Measurements from ENCODE around the gene TREML4.
"Not testable (repeated sequence)": the region's sequence is repeated elsewhere in the genome, so short reads cannot be mapped to it uniquely, and the experiment has no call there.

Gene TREML4

DNA sequence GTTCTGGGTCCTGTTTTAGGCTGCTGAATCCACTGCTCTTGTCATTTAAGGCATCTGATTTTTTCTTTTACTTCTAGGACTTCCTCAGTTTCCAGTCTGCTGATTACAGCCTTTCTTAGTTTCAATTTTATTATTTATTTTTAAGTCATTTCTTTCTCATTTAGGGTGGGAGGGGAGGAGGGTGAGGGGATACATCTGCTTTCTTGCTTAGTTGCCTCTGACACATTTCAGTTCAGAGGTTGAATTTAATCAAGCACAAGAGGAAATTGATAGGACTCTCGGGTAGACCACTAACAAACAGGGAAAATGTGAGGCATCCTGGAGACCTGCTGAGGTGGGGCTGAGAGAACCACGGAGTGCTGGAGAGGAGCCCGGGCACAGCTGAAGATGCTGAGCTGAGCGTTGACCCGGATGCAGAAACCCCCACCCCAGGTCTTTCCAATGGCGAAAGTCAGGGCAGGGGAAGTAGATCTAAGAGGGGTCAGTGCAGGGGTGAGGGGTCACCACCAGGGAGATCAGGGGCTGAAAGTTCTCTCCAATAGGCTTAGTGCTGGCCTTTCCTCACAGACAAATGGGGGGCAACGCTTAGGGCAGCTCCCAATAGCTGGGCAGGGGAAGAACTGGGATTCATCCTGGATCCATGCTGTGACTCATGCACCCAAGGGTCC, 19.6 kb upstream of the TREML4 start:
- DNase-seq: no peak

DNA sequence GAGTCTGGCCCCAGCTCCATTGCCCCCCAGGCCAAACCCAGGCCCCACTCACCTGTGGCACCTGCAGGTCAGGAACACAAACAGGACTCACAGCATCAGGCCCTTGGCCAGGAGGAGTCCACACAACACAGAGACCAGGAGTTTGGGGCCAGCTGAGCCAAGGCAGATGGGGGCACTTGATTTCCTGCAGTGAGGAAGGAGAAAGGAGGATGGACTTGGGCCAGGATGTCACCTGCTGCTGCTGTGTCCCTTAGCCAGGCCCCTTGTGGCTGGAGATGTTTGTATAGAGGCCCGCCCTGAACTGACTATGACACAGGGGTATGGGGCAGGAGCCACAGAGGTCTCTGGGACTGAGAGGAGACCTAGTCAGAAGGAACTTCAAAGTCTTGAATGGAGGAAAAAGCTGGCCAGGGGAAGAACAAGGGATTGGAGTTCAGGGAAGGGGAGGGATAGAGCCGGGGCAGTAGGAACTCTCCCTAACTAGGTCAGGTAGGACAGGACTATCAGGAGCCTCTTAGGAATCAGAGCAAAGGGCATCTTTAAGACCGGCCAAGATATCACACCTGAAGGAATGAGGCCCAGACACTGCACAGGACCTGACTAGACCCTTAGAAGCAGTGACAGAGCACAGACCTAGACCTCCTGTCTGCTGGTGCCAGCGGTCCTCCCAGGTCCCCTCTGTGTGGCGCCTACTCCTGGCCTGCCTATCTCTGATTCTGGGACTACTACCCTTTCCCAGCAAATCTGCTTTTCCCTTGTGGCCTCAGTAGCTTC, 18.4 kb upstream of the TREML4 start:
- DNase-seq: no peak

DNA sequence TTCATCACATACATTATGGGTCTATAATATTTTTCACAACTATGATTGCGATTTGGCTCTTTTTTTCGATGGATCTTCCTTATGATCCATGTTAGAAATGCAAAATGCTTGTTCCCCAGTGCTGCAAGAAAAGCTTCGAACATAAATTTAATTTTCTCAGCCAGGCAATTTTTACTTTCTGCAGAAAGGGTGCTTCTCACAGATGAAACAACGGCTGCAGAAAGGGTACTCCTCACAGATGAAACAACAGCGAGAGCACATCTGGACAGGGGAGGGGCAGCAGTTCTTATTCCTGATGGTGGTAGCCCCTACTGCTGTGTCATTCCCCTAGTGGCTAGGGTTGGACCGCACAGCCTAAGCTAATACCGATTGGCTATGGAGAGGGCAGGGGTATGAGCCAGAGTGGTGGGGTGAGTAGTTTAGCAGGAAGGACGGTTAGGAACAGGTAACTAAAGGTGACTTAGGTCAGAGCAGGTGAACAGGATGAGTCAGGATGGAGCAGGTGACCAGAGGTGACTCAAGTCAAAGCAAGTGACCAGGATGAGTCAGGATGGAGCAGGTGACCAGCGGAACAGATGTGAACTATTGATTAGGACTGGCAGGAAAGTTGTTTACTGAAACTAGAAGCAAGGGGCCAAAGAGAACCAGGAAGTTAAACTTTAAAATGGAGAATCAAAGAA, 13.4 kb upstream of the TREML4 start:
- DNase-seq: no peak

DNA sequence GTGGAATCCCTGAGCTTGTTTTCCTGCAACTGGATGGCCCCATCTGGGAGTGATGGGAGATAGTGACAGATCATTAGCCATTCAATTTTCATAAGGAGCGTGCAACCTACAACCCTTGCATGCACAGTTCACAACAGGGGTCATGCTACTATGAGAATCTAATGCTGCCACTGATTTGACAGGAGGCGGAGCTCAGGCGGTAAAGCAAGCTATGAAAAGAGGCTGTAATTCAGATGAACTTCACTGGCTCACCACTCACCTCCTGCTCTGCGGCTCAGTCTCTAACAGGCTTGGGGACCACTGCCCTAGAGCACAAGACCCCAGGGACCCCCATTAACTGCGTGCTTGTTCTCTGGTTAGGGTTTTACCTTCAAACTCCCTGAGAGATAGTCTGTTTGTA, 12.4 kb upstream of the TREML4 start:
- no peak for DNase-seq

DNA sequence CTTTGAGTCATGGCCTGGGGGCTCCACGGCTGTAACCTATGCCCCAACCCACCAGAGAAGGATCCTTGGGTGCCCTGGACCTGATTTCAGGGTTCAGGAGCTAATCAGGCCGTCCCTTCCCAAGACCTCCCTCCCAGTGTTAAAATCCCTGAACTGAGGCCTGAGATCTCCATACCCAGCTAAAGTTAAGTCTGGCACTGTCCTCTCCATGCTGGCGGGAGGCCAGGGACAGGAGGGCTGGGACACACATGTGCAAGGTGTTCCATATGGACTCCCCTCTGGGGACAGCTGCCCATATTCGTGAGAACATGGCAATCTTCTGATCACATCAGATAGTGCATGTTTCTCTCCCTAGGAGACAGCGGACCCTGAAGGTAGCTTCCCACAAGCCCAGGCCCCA, 11.5 kb upstream of the TREML4 start:
- DNase-seq: no peak

DNA sequence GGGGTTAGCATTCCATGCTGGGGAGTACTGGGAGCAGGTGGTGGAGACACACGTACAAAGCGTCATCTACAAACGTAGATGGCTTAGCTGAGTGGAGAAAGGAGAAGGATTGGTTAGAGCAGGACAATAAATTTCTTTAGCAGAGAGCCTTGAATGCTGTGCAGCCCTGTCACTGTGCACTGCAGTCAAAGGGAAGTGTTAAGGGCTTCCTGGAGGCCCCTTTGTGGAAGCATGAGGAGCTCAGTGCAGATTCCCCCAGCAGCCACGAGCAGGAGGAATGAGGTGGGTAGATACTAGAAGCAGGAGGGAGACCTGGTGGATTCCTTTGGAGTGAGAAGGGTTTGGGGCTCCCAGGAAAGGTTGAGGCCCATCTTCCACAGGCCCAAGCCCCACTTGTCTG, 6.1 kb upstream of the TREML4 start:
- DNase-seq: no peak

DNA sequence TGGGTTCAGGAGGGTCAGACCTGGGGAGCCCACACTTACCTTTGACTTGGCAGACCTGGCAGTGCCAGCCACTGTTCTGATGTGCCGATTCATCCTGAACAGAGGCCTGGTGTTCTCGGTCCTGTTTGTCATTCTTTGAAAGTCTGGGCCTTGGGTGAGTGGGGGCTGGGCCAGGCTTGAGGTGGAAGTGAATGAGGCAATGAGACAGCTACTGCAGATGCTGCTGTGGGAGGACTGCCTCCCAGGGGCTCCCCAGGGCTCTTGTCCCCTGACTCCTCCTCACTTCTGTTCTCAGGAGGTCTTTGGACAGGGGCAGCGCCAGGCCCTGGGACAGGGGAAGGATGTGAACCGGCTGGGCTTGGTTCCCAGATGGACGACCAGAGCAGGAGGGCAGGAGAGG, 5.6 kb upstream of the TREML4 start:
- no peak for DNase-seq

DNA sequence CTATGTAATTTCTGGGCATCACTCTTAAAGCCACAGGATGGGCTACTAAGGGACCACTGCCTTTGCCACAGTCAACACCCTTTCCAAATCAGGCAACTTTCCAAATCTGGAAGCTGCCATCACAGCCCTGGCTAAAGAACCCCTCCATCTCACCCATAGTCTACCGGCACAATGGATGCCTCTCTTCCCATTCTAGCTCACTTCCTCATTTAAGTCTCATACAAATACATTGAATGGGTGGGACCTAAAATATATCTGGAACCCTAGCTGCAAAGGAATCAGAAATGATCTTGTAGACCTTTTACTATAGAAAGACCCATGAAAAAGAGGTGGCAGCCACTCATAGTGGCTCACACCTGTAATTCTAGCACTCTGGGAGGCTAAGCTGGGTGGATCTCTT, 3.3 kb upstream of the TREML4 start:
- DNase-seq: no peak

DNA sequence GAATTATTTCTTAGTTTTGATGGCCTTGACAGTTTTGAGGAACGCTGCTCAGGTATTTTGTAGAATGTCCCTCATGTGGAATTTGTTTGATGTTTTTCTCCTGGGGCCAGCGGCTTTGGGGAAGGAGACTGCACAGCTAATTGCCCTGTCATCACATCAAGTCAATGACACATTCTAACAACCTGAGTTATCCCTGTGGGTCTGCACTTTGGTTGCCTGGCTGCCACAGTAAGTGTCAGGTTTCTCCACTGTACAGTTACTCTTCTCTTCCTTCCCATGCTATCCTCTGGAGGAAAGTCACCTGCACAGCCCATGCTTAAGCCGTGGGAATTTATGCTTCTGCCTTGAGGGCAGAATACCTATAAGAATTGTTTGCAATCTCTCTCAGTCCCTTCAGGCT, 1.4 kb upstream of the TREML4 start:
- no peak for DNase-seq

DNA sequence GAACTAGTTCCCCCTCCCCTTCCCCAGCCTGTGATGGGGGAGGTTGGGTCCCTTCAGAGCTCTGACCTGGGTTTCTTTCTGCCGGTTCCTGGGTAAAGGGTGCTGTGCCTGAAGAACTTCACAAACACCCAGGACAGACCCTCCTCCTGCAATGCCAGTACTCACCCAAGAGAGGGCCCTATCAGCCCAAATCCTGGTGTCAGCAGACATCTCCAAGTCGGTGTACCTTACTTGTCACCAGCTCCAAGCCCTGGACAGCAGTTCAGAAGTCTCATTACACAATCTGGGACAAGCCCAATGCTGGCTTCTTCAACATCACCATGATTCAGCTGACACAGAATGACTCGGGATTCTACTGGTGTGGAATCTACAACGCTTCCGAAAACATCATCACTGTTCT, 467 bp downstream of the TREML4 start:
- no peak for DNase-seq

DNA sequence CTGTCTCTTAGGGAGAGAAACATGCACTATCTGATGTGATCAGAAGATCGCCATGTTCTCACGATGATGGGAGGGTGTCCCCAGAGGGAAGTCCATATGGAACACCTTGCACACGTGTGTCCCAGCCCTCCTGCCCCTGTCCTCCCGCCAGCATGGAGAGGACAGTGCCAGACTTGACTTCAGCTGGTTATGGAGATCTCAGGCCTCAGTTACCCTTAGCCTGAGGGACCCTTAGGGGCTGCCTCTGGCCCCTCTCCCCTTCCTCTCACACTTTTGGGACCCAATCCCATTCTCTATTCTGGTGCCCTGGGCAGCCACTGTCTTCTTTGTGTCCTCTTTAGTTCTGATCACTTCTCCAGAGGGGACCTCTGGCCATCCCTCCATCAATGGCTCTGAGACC, 1.6 kb downstream of the TREML4 start:
- no peak for DNase-seq

DNA sequence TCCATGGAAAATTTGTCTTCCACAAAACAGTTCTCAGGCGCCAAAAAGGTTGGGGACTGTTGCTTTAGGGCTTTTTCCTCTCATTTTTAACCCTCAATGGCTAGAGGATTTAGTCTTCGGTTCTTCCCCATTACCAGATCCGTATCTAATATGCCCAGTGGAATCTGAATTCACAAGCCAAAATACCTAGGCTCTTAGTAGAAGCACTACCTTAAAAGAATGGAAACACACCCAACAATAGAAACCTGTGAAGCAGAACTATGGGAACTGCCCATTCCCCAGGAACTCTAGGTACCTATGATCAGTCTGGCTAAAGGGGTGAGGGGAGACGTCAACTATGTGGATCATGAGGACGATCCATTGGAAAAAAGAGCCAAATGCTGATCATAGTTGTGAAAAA, 3.1 kb downstream of the TREML4 start:
- DNase-seq: no peak

DNA sequence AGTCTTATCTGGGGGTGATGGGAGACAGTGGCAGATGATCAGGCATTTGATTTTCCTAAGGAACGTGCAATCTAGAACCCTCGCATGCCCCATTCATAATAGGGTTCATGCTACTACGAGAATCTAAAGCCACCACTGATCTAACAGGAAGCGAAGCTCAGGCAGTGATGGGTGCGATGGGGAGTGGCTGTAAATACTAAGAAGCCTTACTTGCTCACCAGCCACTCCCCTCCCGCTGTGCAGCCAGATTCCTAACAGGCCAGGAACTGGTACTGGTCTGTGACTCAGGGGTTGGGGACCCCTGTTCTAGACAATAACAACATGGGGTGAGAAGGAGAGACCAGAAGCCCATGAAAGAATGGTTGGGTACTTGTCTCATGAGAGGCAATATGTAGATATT, 4.5 kb downstream of the TREML4 start:
- no peak for DNase-seq

DNA sequence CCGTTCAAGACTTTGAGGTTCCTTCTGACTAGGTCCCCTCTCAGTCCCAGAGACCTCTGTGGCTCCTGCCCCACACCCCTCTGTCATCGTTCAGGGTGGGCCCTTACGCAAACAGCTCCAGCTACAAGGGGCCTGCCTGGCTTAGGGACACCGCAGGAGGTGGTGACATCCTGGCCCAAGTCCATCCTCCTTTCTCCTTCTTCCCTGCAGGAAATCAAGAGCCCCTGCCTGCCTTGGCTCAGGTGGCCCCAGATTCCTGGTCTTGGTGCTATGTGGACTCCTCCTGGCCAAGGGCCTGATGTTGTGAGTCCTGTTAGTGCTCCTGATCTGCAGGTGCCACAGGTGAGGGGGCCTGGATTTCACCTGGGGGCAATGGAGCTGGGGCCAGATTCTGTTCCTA, 8.1 kb downstream of the TREML4 start:
- DNase-seq: no peak

DNA sequence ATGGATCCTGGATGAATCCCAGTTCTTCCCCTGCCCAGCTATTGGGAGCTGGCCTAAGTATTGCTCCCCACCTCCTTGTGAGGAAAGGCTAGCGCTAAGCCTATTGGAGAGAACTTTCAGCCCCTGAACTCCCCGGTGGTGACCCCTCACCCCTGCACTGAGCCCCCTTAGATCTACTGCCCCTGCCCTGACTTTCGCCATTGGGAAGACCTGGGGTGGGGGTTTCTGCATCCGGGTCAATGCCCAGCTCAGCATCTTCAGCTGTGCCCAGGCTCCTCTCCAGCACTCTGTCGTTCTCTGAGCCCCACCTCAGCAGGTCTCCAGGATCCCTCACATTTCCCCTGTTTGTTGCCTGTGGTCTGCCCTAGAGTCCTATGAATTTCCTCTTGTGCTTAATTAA, 9.0 kb downstream of the TREML4 start:
- no peak for DNase-seq

DNA sequence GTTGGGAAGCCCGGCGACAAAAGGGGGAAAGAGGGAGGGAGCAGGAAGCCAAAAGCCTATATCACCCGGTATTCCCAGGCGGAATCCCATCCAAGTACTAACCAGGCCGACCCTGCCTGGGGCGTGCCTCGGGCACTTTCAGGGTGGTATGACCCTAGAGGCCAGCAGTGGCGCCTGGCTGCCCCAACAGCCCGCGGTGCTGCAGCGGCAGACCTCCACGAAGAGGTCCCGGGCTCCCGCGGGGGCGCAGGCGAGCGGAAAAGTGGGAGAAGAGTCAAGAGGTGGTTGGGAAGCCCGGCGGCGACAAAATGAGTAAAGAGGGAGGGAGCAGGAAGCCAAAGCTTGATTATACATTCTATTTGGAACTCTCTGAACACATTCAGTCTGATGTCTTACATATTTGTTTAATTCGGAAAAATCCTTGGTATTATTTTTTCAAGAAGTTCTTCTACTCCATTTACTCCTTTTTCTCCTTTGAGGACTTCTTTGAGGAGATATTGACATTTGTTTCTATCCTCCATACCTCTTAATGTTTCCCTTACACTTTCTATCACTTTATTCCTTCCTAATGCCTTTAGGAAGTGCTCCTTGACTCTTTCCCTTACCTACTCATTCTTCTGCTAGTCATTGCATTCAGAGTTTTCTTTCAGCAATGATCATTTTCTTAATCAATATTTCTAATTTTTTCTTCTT, 11.5 kb downstream of the TREML4 start:
- DNase-seq: no peak

DNA sequence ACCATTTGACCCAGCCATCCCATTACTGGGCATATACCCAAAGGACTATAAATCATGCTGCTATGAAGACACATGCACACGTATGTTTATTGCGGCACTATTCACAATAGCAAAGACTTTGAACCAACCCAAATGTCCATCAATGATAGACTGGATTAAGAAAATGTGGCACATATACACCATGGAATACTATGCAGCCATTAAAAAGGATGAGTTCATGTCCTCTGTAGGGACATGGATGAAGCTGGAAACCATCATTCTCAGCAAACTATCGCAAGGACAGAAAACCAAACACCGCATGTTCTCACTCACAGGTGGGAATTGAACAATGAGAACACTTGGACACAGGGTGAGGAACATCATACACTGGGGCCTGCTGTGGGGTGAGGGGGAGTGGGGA, 18.4 kb downstream of the TREML4 start:
- not testable (repeated sequence) for DNase-seq

DNA sequence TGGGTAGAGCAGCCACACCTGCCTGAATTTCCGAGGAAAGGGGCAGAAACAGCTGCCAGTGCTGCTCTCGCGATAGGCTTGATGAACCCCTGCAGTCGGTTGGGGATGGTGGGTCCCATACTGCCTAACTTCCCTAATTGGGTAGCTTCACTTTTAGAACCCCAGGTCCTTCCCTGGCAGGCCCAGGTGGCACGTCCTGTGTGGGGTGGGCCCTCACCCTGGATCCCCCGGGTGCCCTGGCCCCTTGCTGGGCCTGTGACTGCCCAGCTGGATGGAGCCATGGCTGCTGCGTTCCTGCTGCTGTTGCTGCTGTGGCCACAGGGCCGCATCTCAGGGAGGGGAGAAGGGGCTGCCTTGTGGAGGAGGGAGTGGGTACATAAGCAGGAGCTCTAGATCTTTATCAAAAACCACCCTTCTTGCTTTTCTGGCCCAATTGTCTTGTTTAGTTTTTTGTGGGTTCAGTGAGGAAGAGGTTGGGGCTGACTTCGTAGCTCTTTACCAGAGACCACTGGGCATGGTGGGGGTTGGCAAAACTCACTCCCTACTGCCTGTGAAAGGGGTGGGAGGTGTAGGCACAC, 19.2 kb downstream of the TREML4 start:
- no peak for DNase-seq

DNA sequence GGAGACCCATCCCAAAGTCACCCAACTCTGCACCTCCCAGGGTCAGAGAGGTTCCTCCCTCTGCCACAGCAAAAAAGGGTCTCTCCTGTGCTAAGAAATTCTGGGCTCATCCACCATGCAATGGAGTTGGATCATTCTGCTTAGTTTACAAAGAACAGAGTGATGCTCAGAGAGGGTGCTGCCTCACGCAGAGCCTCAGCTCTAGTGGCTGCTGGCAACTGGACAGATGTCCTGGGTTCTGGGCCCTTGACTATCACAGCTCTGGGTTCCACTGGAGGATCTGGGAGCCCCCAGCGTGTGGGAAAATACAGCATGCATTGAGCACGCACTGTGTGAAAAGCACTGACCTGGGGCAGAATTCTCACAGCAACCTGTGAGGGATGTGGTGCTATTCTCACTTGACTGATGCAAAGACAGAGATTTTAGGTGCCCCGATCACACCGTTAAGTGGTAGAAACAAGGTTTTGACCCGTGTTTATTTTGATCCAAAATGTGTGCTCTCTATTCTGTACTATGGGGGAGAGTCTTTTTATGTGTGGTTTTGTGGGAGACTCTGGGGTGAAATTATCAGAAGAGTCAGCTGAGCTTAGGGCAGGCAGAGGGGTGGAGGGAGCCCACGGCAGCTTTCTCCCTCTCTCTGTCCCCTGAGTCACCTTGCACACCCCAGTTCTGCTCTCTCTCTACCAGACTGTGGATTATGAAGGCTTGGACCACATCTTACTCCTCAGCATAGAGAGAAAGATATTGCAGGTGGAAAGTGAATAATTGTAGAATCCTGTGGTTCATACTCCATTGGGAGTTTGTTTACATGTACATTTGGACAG, 19.9 kb downstream of the TREML4 start:
- DNase-seq: no peak

DNA sequence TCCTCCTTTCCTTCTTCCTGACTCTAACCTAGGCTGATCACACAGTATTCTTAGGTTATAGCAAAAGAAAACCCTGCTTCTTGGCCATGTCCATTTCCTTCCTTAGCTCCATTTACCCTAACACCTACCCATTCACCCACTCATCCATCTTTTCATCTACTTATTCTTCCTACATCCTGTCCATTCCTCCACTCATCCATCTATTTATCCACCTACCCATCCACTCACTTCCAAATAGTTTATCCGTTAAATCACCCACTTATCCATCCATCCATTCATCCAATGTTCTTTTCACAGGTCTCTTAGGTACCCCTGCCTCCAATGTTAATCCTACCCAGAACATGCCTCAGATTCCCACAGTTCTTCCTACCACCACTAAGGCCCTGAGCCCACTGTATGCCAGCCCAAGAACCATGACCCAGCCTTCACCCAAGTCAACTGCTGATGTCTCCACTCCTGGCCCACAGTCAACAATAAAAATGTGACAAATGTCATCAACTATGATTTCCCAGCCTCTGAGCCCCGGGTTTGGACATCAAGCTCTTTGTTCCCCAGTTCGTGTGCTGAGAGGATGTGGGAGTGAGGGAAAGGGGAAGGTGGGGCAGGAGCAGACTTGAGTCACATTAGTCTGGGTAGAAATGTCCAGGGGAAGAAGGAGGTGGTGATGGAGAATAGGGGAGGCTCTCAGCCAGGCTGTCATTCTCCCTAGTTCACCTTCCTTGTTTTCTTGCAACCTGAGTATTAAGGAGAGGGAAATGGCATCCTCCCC, 24.4 kb downstream of the TREML4 start:
- DNase-seq: no peak

DNA sequence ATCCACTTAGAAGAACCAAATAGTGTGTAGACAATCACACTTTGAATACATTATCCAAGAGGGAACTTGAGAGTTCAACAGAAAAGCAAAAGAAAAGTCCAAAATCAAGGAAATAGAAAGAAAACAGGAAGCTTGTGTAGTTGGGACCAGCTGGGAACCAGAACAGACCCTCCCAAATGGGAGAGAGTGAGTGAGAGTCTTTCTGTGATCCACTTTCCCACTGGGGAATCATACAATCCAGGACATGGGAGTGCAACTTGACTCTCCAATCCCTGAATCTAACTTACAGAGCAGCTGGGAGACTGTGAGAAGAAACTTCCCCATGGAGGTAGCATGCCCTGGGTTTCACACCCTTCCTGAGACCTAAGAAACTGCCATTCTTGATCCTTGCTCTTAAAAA, 27.0 kb downstream of the TREML4 start:
- DNase-seq: no peak
